KMS-11 (cell line): ENCODE results near the gene TCF12.

Source experiments
- H2AFZ ChIP-seq: fragments of 200-600 bp; sonication (generic); 2 replicates; pipeline ENCODE4 v1.6.1; 2016; ENCODE audit warnings: antibody characterized with exemption, mixed run types, low read depth
- H3K27ac ChIP-seq: fragments of 200-600 bp; sonication (generic); 2 replicates; pipeline ENCODE4 v1.6.1; 2016; ENCODE audit warnings: mild to moderate bottlenecking, mixed run types
- H3K27me3 ChIP-seq: fragments of 200-600 bp; sonication (generic); 2 replicates; pipeline ENCODE4 v1.6.1; 2017; ENCODE audit warnings: mild to moderate bottlenecking, low read depth, mixed run types, moderate library complexity; ENCODE audit not compliant: insufficient read depth
- H3K36me3 ChIP-seq: fragments of 200-600 bp; sonication (generic); 2 replicates; pipeline ENCODE4 v1.6.1; 2017; ENCODE audit warnings: mild to moderate bottlenecking, mixed run types; ENCODE audit not compliant: insufficient read depth
- H3K4me1 ChIP-seq: fragments of 200-600 bp; sonication (generic); 2 replicates; pipeline ENCODE4 v1.6.1; 2016; ENCODE audit warnings: mild to moderate bottlenecking, low read depth, mixed run types; ENCODE audit not compliant: poor library complexity, severe bottlenecking
- H3K4me2 ChIP-seq: fragments of 200-600 bp; sonication (generic); 2 replicates; pipeline ENCODE4 v1.7.0; 2016; ENCODE audit warnings: mild to moderate bottlenecking, mixed run types
- H3K4me3 ChIP-seq: fragments of 200-600 bp; sonication (generic); IDR thresholded peaks from 2 replicates; pipeline ENCODE4 v1.6.1; 2017; ENCODE audit warnings: low read depth, low read length, mixed read lengths; ENCODE audit not compliant: insufficient read depth
- H3K79me2 ChIP-seq: fragments of 200-600 bp; sonication (generic); 2 replicates; pipeline ENCODE4 v1.6.1; 2016; ENCODE audit warnings: low read depth, mixed run types; ENCODE audit not compliant: insufficient read depth
- H3K9ac ChIP-seq: fragments of 200-600 bp; sonication (generic); 2 replicates; pipeline ENCODE4 v1.6.1; 2016; ENCODE audit warnings: mild to moderate bottlenecking, mixed run types
- H4K20me1 ChIP-seq: fragments of 200-600 bp; sonication (generic); 2 replicates; pipeline ENCODE4 v1.6.1; 2016; ENCODE audit warnings: mild to moderate bottlenecking, mixed run types; ENCODE audit not compliant: insufficient read depth
- CTCF ChIP-seq: fragments of 200-600 bp; sonication (generic); conservative IDR thresholded peaks from 2 replicates; pipeline ENCODE4 v1.6.1; 2017; ENCODE audit warnings: low read depth, mild to moderate bottlenecking, antibody characterized with exemption, low read length, moderate library complexity, mixed read lengths

Gene TCF12

GRCh38 chr15:57193161-57193560 is 274.7 kb downstream of the TCF12 start:
- Histone ChIP-seq H3K9ac (no peak overlapping the region), H4K20me1 (no peaks in the 10 kb centered on the region)

DNA sequence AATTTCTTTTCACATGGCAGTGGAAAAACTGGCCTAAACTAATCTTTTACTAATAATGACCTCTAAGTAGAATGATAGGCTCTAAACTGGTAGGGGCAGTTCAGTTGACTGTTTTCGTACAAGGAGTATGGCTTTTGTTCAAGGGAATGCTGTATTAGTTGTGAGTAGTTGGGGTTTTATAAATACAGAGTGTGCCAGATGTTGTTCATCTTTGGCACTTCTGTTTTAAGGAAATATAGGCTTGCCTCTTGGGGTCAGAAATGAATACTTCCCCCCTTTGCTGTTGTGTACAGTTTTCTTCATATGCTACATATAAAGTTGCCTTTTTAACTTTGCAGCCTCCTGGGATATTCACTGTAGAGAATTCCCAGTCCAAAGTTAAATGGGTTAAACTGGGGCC is 276.9 kb downstream of the TCF12 start:
- Histone ChIP-seq H3K79me2 (no peaks in the 10 kb centered on the region), H2AFZ (no peak overlapping the region), H3K4me2 (no peak overlapping the region), H3K4me3 (no peak overlapping the region), H3K27ac (no peak overlapping the region), H3K9ac (no peak overlapping the region), H3K27me3 (no peaks in the 10 kb centered on the region), H3K4me1 (peaks cover 22% of the 10 kb centered on the region), H3K36me3 (no peaks in the 10 kb centered on the region), H4K20me1 (no peaks in the 10 kb centered on the region)
- no peak for TF ChIP-seq CTCF

More at GRCh38 chr15:57193161-57193560, 274.7 kb downstream of the TCF12 start:
- Histone ChIP-seq H2AFZ (no peak overlapping the region), H3K4me2 (no peak overlapping the region), H3K36me3 (no peaks in the 10 kb centered on the region), H3K79me2 (no peaks in the 10 kb centered on the region), H3K27ac (no peak overlapping the region), H3K27me3 (no peaks in the 10 kb centered on the region), H3K4me1 (peaks cover 21% of the 10 kb centered on the region), H3K4me3 (no peak overlapping the region)
- no peak for TF ChIP-seq CTCF

DNA sequence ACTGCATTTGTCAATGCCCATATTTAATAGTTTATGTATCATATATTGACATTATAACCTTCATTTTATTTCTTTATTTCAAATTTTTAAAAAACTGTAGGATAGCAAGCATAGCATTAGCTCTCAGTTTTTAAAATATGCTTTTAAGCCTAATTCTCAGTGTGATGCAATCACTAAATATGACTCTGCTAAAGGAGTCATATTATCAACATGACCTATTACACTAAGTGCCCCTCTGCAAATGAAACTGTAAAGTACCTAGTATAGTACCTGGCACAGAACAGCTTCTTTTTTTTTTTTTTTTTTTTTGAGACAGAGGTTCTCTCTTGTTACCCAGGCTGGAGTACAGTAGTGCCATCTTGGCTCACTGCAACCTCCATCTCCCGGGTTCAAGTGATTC is 278.4 kb downstream of the TCF12 start:
- no peak overlapping the region for H3K4me2 ChIP-seq
- H3K4me3 ChIP-seq: no peak overlapping the region
- TF ChIP-seq CTCF: no peak
- no peak overlapping the region for H2AFZ ChIP-seq
- H3K9ac ChIP-seq: no peak overlapping the region
- H3K79me2 ChIP-seq: no peaks in the 10 kb centered on the region
- H3K36me3 ChIP-seq: no peaks in the 10 kb centered on the region
- no peaks in the 10 kb centered on the region for H4K20me1 ChIP-seq
- no peak overlapping the region for H3K27ac ChIP-seq
- no peaks in the 10 kb centered on the region for H3K27me3 ChIP-seq
- H3K4me1 ChIP-seq: peaks cover 18% of the 10 kb centered on the region

GRCh38 chr15:57198131-57198530 is 279.7 kb downstream of the TCF12 start:
- no peak overlapping the region for H3K4me2 ChIP-seq
- H3K36me3 ChIP-seq: no peaks in the 10 kb centered on the region
- H3K27ac ChIP-seq: no peak overlapping the region

More at GRCh38 chr15:57198131-57198530, 279.7 kb downstream of the TCF12 start:
- Histone ChIP-seq H3K27me3 (no peaks in the 10 kb centered on the region), H3K4me3 (no peak overlapping the region), H3K79me2 (no peaks in the 10 kb centered on the region), H3K4me1 (peaks cover 18% of the 10 kb centered on the region), H2AFZ (no peak overlapping the region), H4K20me1 (no peaks in the 10 kb centered on the region), H3K9ac (no peak overlapping the region)
- no peak for TF ChIP-seq CTCF
